ENCODE measurements around the gene GAN.

The GAN gene

GRCh38 chr16:81293909-81294802 is 20.6 kb upstream of the GAN start:
- TF ChIP-seq FOXP2 (optimal IDR thresholded peaks at IDR 0.05; ENCODE audit: borderline replicate concordance, extremely low read depth, extremely low read length, insufficient read depth) (no peak), TAF1 (IDR thresholded peaks at IDR 0.05; ENCODE audit: borderline replicate concordance, insufficient read depth, low read length) (no peak), POLR2AphosphoS5 (IDR thresholded peaks at IDR 0.05; ENCODE audit: low read depth, low read length) (no peak)

- no peak for TF ChIP-seq SIN3A (IDR thresholded peaks at IDR 0.05; ENCODE audit: borderline replicate concordance, insufficient read depth, low read length)
- TF ChIP-seq, protein P1, sequence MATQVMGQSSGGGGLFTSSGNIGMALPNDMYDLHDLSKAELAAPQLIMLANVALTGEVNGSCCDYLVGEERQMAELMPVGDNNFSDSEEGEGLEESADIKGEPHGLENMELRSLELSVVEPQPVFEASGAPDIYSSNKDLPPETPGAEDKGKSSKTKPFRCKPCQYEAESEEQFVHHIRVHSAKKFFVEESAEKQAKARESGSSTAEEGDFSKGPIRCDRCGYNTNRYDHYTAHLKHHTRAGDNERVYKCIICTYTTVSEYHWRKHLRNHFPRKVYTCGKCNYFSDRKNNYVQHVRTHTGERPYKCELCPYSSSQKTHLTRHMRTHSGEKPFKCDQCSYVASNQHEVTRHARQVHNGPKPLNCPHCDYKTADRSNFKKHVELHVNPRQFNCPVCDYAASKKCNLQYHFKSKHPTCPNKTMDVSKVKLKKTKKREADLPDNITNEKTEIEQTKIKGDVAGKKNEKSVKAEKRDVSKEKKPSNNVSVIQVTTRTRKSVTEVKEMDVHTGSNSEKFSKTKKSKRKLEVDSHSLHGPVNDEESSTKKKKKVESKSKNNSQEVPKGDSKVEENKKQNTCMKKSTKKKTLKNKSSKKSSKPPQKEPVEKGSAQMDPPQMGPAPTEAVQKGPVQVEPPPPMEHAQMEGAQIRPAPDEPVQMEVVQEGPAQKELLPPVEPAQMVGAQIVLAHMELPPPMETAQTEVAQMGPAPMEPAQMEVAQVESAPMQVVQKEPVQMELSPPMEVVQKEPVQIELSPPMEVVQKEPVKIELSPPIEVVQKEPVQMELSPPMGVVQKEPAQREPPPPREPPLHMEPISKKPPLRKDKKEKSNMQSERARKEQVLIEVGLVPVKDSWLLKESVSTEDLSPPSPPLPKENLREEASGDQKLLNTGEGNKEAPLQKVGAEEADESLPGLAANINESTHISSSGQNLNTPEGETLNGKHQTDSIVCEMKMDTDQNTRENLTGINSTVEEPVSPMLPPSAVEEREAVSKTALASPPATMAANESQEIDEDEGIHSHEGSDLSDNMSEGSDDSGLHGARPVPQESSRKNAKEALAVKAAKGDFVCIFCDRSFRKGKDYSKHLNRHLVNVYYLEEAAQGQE (IDR thresholded peaks at IDR 0.05; ENCODE audit: insufficient read depth in 1 of 2, low read depth in 2 of 2, low read length in 2 of 2): no peak
- no peak for TF ChIP-seq TAF1 (IDR thresholded peaks at IDR 0.05; ENCODE audit: borderline replicate concordance, insufficient read depth, low read length)
- no peak for TF ChIP-seq FOXP2 (optimal IDR thresholded peaks at IDR 0.05; ENCODE audit: borderline replicate concordance, extremely low read depth, extremely low read length, insufficient read depth)
- no peak for TF ChIP-seq POLR2AphosphoS5 (IDR thresholded peaks at IDR 0.05; ENCODE audit: low read depth, low read length)
Measured at GRCh38 chr16:81296631-81297030, 18.1 kb upstream of the GAN start.

DNA sequence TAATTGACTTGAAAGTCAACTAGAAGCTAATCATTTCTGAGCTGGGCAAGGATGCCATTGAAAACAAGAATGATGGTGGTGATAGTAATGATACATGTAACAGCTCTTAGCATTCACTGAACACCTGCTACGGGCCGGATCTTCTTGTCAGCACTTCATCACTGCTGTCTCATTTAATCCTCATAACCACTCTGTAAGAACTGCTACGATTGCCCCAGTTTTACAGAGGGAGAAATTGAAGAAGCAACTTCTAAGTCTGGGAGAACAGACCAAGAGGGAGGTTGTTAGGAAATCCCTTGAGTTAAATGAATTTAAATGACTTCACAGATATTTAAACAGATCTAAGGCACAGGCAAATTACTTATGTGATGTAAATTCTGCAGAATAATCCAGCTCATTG is 7.0 kb upstream of the GAN start:
- TF ChIP-seq FOXP2 (optimal IDR thresholded peaks at IDR 0.05; ENCODE audit: borderline replicate concordance, extremely low read depth, extremely low read length, insufficient read depth): no peak
- TF ChIP-seq POLR2AphosphoS5 (IDR thresholded peaks at IDR 0.05; ENCODE audit: low read depth, low read length): no peak
- TF ChIP-seq, protein P1 (IDR thresholded peaks at IDR 0.05; ENCODE audit: insufficient read depth in 1 of 2, low read depth in 2 of 2, low read length in 2 of 2): no peak
- TF ChIP-seq TAF1 (IDR thresholded peaks at IDR 0.05; ENCODE audit: borderline replicate concordance, insufficient read depth, low read length): no peak
- TF ChIP-seq SIN3A (IDR thresholded peaks at IDR 0.05; ENCODE audit: borderline replicate concordance, insufficient read depth, low read length): no peak

- TF ChIP-seq TAF1 (IDR thresholded peaks at IDR 0.05; ENCODE audit: borderline replicate concordance, insufficient read depth, low read length): no peak
- no peak for TF ChIP-seq POLR2AphosphoS5 (IDR thresholded peaks at IDR 0.05; ENCODE audit: low read depth, low read length)
Measured at GRCh38 chr16:81310045-81310644, 4.6 kb upstream of the GAN start.

- TF ChIP-seq FOXP2 (optimal IDR thresholded peaks at IDR 0.05; ENCODE audit: borderline replicate concordance, extremely low read depth, extremely low read length, insufficient read depth) (no peak), POLR2AphosphoS5 (IDR thresholded peaks at IDR 0.05; ENCODE audit: low read depth, low read length) (no peak), TAF1 (IDR thresholded peaks at IDR 0.05; ENCODE audit: borderline replicate concordance, insufficient read depth, low read length) (no peak), SIN3A (IDR thresholded peaks at IDR 0.05; ENCODE audit: borderline replicate concordance, insufficient read depth, low read length) (no peak)
- TF ChIP-seq, protein P1 (IDR thresholded peaks at IDR 0.05; ENCODE audit: insufficient read depth in 1 of 2, low read depth in 2 of 2, low read length in 2 of 2): no peak
Measured at GRCh38 chr16:81311762-81312161, 3.0 kb upstream of the GAN start.
